Muscle of leg (tissue), 11 donors: ENCODE data around the gene DDAH2. TPM values are rescaled to one million over a fixed set of nuclear protein-coding genes. Genes with fewer than 3 reads are reported as not detected.
A peak's percentile ranks its signal among the peaks of the same experiment; 100 is the strongest.

Experiments used
- DNase-seq: peaks from one replicate; pipeline ENCODE4 v3.0.0; 2013
- H3K27ac ChIP-seq: one replicate; pipeline ENCODE4 v1.5.1; 2013; ENCODE audit warnings: mild to moderate bottlenecking, low read length, control low read depth
- H3K27me3 ChIP-seq: one replicate; pipeline ENCODE4 v1.6.1; 2013; ENCODE audit warnings: low read length; ENCODE audit not compliant: control insufficient read depth, insufficient read depth
- H3K36me3 ChIP-seq: one replicate; pipeline ENCODE4 v1.6.1; 2013; ENCODE audit warnings: low read length; ENCODE audit not compliant: control insufficient read depth, insufficient read depth
- H3K4me1 ChIP-seq: one replicate; pipeline ENCODE4 v1.6.1; 2013; ENCODE audit warnings: low read length; ENCODE audit not compliant: control insufficient read depth, insufficient read depth
- H3K4me3 ChIP-seq: one replicate; pipeline ENCODE4 v1.5.1; 2013; ENCODE audit warnings: low read length, control low read depth
- H3K9me3 ChIP-seq: replicated peaks from 2 replicates; pipeline ENCODE4 v1.6.1; 2013; ENCODE audit warnings: low read depth, low read length; ENCODE audit not compliant: control insufficient read depth
- WGBS: methylation state at CpG from one replicate; pipeline ENCODE4 v1.1.5; 2013; ENCODE audit warnings: missing lambda C conversion rate; ENCODE audit not compliant: insufficient coverage; 5-methylcytosine and 5-hydroxymethylcytosine counted together
- polyA plus RNA-seq, 8 donors: library from polyadenylated mRNA; unstranded; fragments of 120-200 nt; gene quantifications; one replicate each; pipeline versions ENCODE4 v1.2.1 to v1.2.3, GENCODE V29; 2013; ENCODE audit warnings: inconsistent platforms in 1 of 8, low replicate concordance in 1 of 8; ENCODE audit not compliant: insufficient read length in 8 of 8, insufficient read depth in 1 of 8
- total RNA-seq: library from RNA; stranded (reverse); fragments of 120-200 nt; gene quantifications from one replicate; pipeline ENCODE4 v1.2.4, GENCODE V29; 2013

Gene DDAH2
- total and polyA plus RNA-seq, 9 donors = 101 to 147 (median 133) TPM

DNA sequence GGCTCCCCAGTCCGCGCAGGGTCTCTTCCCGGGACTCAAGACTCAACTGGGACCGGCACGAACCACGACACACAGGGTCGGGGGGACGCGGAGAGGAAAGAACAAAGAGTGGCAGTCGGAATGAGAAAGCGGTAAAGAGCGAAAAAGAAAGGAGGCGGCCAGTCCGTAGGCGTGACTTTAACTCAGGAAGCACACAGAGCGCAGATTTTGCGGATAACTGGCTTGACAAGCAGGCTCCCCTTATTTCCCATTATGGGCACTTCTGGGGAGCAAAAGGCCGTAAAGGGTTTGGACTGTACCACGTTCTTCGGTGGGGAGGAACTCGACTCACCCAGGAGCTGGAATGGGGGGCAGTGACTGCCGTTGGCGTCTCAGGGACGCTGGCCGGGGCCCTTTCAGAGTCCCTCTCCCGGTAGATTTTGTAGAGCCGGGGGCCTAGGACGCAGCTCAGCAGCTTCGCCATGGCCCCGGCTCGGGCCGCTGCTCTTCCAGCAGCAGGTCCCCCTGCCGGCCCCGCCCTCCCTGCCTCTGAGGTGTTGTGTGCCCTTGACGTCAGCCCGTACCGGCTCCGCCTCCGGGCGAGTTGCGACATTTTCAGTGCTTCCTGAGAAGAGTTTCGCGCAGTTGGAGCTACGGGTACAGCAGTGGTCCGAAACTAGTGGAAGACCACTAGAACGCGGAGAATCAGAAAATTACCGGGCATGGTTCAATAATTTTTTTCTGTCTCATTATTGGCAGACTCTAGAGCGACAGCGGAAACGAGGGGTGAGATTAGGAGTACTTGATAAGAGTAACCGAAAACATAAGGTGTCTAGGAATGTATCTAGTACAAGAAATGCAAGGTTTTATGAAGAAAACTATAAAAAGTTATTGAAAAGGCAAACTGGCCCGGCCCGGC lies 26.0 kb downstream of the DDAH2 start, which contains the start of gene ABHD16A:
ABHD16A (minus strand) TSS at position 506 of the 898 bp plus-strand sequence; CDS start at position 463, 43 bp downstream.
- Histone ChIP-seq H3K9me3 (no peaks in the 10 kb centered on the region), H3K4me1 (peaks cover 20% of the 10 kb centered on the region), H3K27me3 (no peaks in the 10 kb centered on the region), H3K36me3 (peaks cover 20% of the 10 kb centered on the region), H3K27ac (peak within 1 kb of the TSS; percentile 96), H3K4me3 (peak within 1 kb of the TSS; percentile 59)
- DNase-seq = peak; percentile 100
- WGBS = 2% methylated on average over 51 of the region's 54 CpGs

- no peaks in the 10 kb centered on the region for H3K27me3 ChIP-seq
- H3K27ac ChIP-seq = peak overlapping the region; percentile 96
- no peaks in the 10 kb centered on the region for H3K9me3 ChIP-seq
- 0% methylated on average over 6 of the region's 10 CpGs for WGBS
- peak overlapping the region; percentile 59 for H3K4me3 ChIP-seq
- peaks cover 24% of the 10 kb centered on the region for H3K36me3 ChIP-seq
- DNase-seq = no peak
- peaks cover 20% of the 10 kb centered on the region for H3K4me1 ChIP-seq
Observed at GRCh38 chr6:31702405-31702818, 26.7 kb downstream of the DDAH2 start.

GRCh38 chr6:31701666-31702404 lies 27.3 kb downstream of the DDAH2 start:
- Histone ChIP-seq H3K27me3 (no peaks in the 10 kb centered on the region), H3K36me3 (peaks cover 29% of the 10 kb centered on the region), H3K4me3 (peak overlapping the region; percentile 59), H3K27ac (peak overlapping the region; percentile 96), H3K4me1 (peaks cover 20% of the 10 kb centered on the region), H3K9me3 (no peaks in the 10 kb centered on the region)
- WGBS = 13% methylated on average over 5 of the region's 7 CpGs
- peak; percentile 89 for DNase-seq

- peak overlapping the region; percentile 96 for H3K27ac ChIP-seq
- H3K4me1 ChIP-seq = peaks cover 20% of the 10 kb centered on the region
- H3K27me3 ChIP-seq = no peaks in the 10 kb centered on the region
- no peak overlapping the region for H3K4me3 ChIP-seq
- 89% methylated on average over 1 of the region's 5 CpGs for WGBS
- no peak for DNase-seq
- peaks cover 36% of the 10 kb centered on the region for H3K36me3 ChIP-seq
- no peaks in the 10 kb centered on the region for H3K9me3 ChIP-seq
Observed at GRCh38 chr6:31700740-31701401, 28.2 kb downstream of the DDAH2 start.

- Histone ChIP-seq H3K27ac (no peak overlapping the region), H3K27me3 (no peaks in the 10 kb centered on the region), H3K4me1 (peaks cover 15% of the 10 kb centered on the region), H3K36me3 (peaks cover 59% of the 10 kb centered on the region), H3K4me3 (no peak overlapping the region), H3K9me3 (no peaks in the 10 kb centered on the region)
- no peak for DNase-seq
- no CpG with 5 or more reads among the region's 3 CpGs for WGBS
Observed at GRCh38 chr6:31697555-31697954, 31.5 kb downstream of the DDAH2 start.

GRCh38 chr6:31693535-31693934 lies 35.6 kb downstream of the DDAH2 start:
- WGBS = 83% methylated on average over 2 of the region's 6 CpGs
- peaks cover 75% of the 10 kb centered on the region for H3K36me3 ChIP-seq

GRCh38 chr6:31692886-31693285 lies 36.2 kb downstream of the DDAH2 start:
- WGBS = 97% methylated on average over 8 of the region's 9 CpGs
- no peak overlapping the region for H3K4me3 ChIP-seq
- no peaks in the 10 kb centered on the region for H3K9me3 ChIP-seq
- no peaks in the 10 kb centered on the region for H3K27me3 ChIP-seq
- DNase-seq = no peak
- H3K36me3 ChIP-seq = peaks cover 81% of the 10 kb centered on the region
- no peak overlapping the region for H3K27ac ChIP-seq
- H3K4me1 ChIP-seq = no peaks in the 10 kb centered on the region

More at GRCh38 chr6:31693535-31693934, 35.6 kb downstream of the DDAH2 start:
- no peaks in the 10 kb centered on the region for H3K9me3 ChIP-seq
- DNase-seq = no peak
- no peak overlapping the region for H3K4me3 ChIP-seq
- no peak overlapping the region for H3K27ac ChIP-seq
- no peaks in the 10 kb centered on the region for H3K4me1 ChIP-seq
- H3K27me3 ChIP-seq = no peaks in the 10 kb centered on the region

GRCh38 chr6:31692353-31692752 lies 36.7 kb downstream of the DDAH2 start:
- WGBS = 81% methylated on average over 2 of the region's 4 CpGs
- H3K27ac ChIP-seq = no peak overlapping the region
- H3K9me3 ChIP-seq = no peaks in the 10 kb centered on the region
- no peak for DNase-seq
- no peak overlapping the region for H3K4me3 ChIP-seq
- H3K27me3 ChIP-seq = no peaks in the 10 kb centered on the region
- H3K4me1 ChIP-seq = no peaks in the 10 kb centered on the region
- H3K36me3 ChIP-seq = peaks cover 82% of the 10 kb centered on the region

DNA sequence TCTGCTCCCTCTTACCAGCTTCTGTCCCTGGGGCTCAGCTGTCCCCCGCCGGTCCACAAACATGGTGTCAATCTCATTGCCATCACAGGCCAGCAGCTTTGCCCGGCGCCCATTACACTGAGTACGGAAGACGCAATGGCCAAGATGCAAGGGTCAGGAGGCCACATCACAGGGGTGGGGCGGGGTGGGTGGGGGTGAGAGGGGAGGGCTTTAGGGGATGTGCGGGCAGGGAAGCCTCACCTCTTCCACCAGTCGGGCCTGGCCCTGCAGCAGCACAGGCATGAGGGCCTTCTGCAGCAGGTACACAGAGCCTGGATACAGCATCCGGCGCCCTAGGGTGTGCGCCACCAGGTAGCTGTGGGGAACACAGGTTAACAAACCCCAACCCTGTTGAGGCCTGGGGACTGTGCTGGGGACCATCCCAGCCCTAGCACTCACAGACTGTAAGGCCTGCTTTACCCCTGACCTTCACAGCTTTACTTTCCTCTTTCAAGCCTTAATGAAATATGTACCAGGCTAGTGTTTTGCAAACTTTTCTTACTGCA lies 37.5 kb downstream of the DDAH2 start:
- Histone ChIP-seq H3K9me3 (no peaks in the 10 kb centered on the region), H3K4me3 (no peak overlapping the region), H3K36me3 (peaks cover 83% of the 10 kb centered on the region), H3K27me3 (no peaks in the 10 kb centered on the region), H3K27ac (no peak overlapping the region), H3K4me1 (no peaks in the 10 kb centered on the region)
- WGBS = 95% methylated on average over 8 of the region's 12 CpGs
- no peak for DNase-seq
